AG09309 (cell line): ENCODE results near the gene TMEM151B.
A peak's percentile ranks its signal among the peaks of the same experiment; 100 is the strongest.

Experiments
- DNase-seq: peaks from one replicate; pipeline ENCODE4 v3.0.0-alpha.2; 2010; ENCODE audit warnings: low read depth
- H3K4me3 ChIP-seq: 2 replicates; pipeline ENCODE4 v1.5.1; 2011; ENCODE audit warnings: mild to moderate bottlenecking, low read depth, low read length, moderate library complexity; ENCODE audit not compliant: control insufficient read depth
- TF ChIP-seq, protein P1 (sequence below): IDR thresholded peaks from 2 replicates; pipeline ENCODE4 v1.5.1; 2011; ENCODE audit warnings: mild to moderate bottlenecking, low read depth, low read length, inconsistent platforms; ENCODE audit not compliant: insufficient read depth, control insufficient read depth; ENCODE audit errors: missing control alignments

The TMEM151B gene

DNA sequence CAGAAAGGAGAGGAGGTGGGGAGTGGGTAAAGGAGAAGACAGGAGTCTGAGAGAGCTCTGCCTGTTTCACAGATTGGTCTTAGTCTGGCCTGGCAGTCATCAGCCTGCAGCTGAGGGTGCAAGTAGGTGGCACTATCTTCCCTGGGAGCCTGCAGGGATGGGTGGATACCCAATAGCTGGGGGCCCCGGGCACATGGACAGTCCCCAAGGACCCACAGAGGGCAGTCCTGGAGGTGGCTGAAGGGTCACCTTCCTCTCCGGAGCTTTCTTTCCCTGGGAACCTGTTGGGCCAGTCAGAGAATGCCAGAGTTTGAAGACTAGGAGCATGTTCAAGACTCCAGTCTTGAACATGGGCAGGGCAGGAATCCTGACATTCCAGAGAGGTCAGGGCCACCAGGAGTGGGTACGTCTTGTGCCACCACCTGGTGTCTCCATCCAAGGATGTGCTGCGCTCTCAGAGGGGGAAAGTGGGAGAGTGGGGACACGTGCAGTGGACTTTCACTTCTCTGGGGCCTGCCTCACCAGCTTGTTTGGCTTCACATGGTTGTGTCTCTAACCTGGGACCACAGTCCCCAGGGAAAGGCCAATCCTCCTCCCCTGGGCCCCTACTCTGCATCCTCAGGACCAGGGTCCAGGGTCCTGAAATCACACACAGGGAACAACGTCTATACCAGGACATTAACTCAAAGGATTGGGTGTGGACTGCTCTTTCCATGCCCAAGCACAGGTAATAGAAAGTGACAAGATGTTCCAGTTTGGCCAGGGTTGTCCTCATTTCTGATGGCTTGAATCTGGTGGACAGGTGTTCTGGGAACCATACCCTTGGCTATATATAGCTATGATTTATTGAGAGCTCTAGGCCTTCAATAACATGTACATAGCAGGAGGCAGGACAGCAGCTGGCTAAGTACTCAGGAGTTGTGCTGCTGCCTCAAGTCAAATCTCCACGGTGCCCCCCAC is 24.9 kb downstream of the TMEM151B start:
- H3K4me3 ChIP-seq = no peak overlapping the region
- TF ChIP-seq, protein P1, sequence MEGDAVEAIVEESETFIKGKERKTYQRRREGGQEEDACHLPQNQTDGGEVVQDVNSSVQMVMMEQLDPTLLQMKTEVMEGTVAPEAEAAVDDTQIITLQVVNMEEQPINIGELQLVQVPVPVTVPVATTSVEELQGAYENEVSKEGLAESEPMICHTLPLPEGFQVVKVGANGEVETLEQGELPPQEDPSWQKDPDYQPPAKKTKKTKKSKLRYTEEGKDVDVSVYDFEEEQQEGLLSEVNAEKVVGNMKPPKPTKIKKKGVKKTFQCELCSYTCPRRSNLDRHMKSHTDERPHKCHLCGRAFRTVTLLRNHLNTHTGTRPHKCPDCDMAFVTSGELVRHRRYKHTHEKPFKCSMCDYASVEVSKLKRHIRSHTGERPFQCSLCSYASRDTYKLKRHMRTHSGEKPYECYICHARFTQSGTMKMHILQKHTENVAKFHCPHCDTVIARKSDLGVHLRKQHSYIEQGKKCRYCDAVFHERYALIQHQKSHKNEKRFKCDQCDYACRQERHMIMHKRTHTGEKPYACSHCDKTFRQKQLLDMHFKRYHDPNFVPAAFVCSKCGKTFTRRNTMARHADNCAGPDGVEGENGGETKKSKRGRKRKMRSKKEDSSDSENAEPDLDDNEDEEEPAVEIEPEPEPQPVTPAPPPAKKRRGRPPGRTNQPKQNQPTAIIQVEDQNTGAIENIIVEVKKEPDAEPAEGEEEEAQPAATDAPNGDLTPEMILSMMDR = no peak
- DNase-seq = no peak

DNA sequence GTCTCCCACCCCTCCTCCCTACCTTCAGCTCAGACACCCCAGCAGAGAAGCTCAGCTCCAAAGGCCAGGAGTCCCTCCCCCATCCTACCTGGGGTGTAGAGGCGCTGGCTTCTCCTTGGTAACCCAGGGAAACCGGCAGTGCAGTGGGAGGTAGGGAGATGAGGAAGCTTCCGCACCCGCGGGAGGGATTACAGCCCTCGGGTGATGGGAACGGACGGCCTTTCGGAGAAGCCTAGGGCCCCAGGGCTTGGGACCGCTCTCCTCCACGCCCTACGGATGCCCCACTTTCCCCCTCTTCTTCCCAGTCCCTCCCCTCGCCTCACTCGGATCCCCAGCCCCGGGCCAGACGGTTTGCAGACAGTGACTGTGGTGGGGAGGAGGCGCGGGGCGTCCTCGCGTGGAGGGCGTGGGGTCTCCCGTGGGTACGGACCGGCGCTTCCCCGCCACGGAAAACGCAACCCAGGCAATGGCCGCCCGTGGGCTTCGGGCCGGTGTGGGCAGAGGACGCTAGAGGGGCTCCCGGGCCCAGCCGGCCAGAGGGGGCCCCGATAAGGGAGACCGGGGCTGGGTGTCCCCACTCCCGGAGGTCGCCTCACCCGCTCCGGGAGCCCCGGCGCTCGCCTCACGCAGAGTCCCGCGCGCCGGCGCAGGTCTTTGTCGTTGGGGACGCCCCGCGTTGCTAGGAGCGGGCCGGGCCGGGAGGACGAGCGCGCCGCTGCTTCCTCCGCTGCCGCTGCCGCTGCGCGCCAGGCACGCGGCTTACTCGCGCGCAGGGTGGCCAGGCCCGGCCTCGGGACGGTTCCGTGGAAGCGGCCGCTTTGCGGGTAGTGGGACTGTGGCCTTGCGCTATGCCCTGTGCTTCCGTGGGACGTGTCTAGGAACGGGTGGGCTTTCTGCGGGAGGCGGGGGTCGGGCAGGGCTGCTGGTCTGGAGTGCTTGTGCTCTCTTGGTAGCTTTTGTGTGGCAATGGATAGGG is 27.1 kb downstream of the TMEM151B start:
- DNase-seq = no peak
- peak overlapping the region; percentile 39 for H3K4me3 ChIP-seq

DNA sequence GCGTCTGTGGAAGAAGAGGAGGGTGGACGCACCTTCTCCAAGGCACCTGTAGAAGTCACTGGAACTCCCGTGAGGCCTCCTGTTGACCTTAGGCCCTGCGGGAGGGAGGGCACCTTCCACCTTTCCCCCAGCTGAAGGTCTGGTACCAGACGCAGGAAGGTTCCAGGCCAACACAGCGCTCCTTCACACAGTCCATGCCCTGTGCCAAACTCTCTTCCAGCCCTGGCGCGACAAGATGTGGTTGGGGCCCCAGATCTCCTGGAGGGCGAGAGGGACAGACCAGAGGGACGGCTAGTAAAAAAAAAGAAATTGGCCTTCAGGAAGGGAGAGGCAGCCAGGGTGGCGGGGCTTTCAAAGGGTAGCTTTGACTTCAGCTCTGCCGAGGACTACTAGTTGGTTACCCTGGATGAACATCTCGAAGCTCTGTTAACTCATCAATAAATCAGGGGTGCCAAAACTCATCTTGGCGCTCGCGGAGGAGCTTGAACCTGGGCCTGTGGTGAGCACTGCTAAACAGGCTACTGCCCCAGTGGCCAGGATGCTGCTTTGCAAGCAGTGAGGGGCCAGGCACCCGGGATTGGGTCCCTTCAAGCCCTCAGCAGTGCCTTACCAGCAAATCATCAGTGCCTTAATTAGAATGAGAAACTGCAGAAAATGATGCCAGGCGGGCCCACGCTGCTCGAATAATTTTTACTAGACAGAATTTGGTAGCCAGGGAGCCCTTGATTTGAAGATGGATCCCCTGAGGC is 28.0 kb downstream of the TMEM151B start:
- H3K4me3 ChIP-seq = no peak overlapping the region
- TF ChIP-seq, protein P1 = peak; percentile 6
- no peak for DNase-seq

More for the DNA sequence above, 27.1 kb downstream of the TMEM151B start:
- TF ChIP-seq, protein P1 = no peak

DNA sequence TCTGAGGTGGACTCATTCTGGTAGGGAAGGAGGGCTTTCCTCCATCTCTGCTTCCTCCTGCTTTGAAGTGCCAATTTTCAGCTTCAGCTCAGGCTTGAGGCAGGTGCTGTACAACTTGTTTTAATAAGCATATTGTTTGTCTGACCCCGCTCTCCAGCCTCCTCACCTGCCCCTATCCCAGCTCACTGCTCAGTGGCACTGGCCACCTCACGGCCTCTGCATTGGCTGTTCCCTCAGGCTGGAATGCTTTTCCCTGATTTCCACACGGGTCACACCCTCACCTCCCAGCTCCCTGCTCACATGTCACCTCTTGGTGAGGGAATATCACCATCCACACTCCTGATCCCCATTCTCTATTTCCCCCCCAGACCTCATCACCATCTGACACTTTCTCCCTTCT is 28.6 kb downstream of the TMEM151B start:
- H3K4me3 ChIP-seq = no peak overlapping the region
- no peak for DNase-seq
- TF ChIP-seq, protein P1 = no peak

DNA sequence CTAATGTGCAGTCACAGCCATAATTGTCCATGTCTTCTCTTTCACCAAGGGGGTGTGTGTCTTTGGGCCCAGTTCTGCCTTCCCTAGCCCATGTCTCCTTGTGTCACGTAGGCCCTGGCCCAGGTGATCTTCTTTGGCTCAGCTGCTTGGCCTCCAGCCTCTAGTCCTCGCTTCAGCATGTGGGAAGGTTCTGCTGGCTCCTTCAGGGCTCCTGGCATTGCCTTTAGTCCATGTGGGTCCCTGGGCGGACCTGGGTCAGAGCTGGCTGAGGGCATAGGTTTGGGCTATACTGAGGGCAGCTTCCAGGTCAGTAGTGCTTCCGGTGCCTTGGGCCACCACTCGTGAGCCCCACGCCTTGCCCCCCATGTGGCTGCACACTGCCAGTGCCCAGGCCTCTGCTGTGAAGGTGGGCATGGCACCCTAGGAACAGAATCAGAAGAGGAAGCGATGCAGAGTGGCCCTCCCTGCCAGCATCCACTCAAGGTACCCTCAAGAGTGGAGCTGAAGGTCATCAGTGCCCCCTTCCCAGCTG is 30.1 kb downstream of the TMEM151B start:
- H3K4me3 ChIP-seq = no peak overlapping the region

More for the DNA sequence above, 30.1 kb downstream of the TMEM151B start:
- TF ChIP-seq, protein P1 = no peak
- DNase-seq = no peak
